SK-MEL-5 (cell line): ENCODE results near the gene UGT1A6. TPM values are rescaled to one million over a fixed set of nuclear protein-coding genes. Genes with fewer than 3 reads are reported as not detected.
"Not testable (repeated sequence)": the region's sequence is repeated elsewhere in the genome, so short reads cannot be mapped to it uniquely, and the experiment has no call there.

Experiments used
- DNase-seq: peaks from one replicate; pipeline ENCODE4 v3.0.0-alpha.2; 2016; ENCODE audit warnings: low read depth, low spot score
- in situ Hi-C: cut with HindIII; loops from 2 replicates; pipeline ENCODE4 v1.10.0; 2016; ENCODE audit warnings: low sequenced_read_pairs, high pct_unique_total_duplicates, low pct_unique_long_range_greater_than_20kb
- total RNA-seq: library from RNA; depleted of rRNA; stranded (reverse); fragments of >200 nt; shearing (Covaris generic); gene quantifications from 2 replicates; pipeline ENCODE4 v1.2.3, GENCODE V29; 2014

Gene UGT1A6
- total RNA-seq, 1 experiment from 2014 or later = not detected

DNA sequence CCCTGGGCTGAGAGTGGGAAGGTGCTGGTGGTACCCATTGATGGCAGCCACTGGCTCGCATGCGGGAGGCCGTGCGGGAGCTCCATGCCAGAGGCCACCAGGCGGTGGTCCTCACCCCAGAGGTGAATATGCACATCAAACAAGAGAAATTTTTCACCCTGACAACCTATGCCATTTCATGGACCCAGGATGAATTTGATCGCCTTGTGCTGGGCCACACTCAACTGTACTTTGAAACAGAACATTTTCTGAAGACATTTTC is 54.5 kb downstream of the UGT1A6 start:
- in situ Hi-C loops = no loop called here

DNA sequence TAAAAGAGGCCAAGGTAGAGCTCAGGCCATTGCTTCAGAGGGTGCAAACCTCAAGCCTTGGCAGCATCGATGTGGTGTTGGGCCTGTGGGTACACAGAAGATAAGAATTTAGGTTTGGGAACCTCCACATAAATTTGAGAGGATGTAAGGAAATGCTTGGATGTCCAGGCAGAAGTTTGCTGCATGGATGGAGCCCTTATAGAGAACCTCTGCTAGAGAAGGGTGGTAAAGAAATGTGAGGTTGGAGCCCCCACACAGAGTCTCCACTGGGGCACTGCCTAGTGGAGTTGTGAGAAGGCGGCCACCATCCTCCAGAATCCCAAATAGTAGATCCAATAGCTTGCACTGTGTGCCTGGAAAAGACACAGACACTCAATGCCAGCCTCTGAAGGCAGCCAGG is 58.0 kb downstream of the UGT1A6 start:
- DNase-seq, in situ Hi-C loops: not testable (repeated sequence)

More for the DNA sequence above, 54.5 kb downstream of the UGT1A6 start:
- no peak for DNase-seq

GRCh38 chr2:233751212-233752009 is 58.7 kb downstream of the UGT1A6 start:
- DNase-seq, in situ Hi-C loops: not testable (repeated sequence)

DNA sequence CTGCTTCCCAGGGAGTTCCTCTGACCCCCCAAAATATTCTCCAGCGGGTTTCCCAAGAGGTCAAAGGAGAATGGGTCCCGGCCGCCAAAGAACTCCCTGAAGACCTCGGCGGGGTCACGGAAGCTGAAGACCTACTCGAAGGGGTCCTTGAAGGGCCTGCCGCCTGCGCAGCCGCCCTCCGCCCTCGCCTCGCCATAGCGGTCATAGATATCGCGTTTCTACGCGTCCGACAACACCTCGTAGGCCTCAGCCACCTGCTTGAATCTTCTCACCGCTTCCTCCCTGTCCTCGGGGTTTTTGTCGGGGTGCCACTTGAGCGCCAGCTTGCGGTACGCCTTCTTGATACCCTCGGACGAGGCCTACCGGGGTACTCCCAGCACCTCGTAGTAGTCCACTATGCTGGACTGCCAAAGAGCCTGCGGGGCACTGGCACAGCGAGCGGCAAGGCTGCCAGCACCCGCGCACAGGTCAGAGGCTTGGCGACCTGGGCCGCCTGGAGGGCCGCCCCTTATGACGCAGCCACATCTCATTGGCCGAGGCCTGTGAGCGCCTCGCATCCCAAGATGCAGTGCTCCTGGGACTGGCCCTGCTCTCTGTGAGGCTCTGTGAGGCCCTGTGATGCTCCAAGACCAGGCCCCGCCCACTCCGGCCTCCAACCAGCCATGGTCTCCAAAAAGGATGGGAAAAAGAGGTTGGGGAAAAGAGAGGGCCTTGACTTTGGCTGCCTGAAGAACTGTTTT is 62.4 kb downstream of the UGT1A6 start:
- DNase-seq = no peak
- in situ Hi-C loops = no loop called here

- in situ Hi-C loops = no loop called here
- DNase-seq = no peak
These were observed 63.9 kb downstream of the UGT1A6 start for GRCh38 chr2:233756429-233757081.

GRCh38 chr2:233758141-233758540 is 65.5 kb downstream of the UGT1A6 start:
- no peak for DNase-seq
- in situ Hi-C loops = no loop called here

DNA sequence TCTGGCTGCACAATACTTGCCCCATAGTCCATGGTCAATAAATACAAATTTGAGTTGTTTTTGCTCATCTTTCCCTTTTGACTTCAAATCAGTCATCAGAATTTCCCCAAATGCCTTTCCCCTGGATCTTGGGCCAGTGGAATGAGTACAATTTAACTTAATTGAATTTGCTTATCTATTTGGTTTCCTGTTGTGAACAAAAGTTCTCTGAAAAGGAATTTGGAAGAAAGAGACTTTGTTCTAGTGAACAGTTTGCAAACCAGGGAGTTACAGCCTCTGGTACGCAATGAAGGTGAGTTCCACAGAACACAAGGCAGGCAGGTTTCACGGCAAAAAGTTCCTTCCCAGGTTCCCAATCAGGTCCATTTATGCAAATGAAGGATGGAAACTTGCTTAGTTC is 66.2 kb downstream of the UGT1A6 start:
- in situ Hi-C loops = no loop called here
- no peak for DNase-seq

- in situ Hi-C loops = no loop called here
- no peak for DNase-seq
These were observed 67.4 kb downstream of the UGT1A6 start, which contains the start of gene UGT1A1 for GRCh38 chr2:233760043-233760442. Gene UGT1A1 (plus strand): TSS chr2:233760270. CDS start chr2:233760288, 18 bp downstream.

DNA sequence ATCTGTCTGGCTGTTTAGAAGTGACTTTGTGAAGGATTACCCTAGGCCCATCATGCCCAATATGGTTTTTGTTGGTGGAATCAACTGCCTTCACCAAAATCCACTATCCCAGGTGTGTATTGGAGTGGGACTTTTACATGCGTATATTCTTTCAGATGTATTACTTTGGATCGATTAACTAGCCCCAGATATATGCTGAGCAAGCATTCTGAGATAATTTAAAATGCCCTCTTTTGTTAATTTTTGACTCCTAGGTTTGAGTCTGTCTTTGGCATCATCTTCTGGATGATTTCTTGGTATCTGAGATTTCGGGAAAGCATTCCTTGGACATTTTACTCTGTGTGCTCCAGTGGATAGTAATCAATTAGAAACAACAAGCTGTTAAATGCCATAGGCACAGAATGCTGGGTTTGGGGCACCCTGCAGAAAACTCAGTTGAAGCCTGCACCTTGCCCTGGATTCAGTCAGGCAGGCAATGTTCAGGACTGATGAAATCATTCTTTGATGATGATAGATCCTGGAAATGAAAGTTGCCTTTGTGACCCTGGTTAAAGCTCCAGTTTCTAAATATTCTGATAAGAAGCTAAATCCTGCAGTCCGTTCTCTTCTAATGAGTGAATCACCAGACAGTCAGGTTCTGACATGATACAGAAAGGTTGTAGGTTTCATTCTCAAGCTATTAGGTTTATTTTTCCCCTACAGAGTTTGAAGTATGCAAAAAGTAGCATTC is 68.5 kb downstream of the UGT1A6 start:
- no peak for DNase-seq
- in situ Hi-C loops = no loop called here

DNA sequence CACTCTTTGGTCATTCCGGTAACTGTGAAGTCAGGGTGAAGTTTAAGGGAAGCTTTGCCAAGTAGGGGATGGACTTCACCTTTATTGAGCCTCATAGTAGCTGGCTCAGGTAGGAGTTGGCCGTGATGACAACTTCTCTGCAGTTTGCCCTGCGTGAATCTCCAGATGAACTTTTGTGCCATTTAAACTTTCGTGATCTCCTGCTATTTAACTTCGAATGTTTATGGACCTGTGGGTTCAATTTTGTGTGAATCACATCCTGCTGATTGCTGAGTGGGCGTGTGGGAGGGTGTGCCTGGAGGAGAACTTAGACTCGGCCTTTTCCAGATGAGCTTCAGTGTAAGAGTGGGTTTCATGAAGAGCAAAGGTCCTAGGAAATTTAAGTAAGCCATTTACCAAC is 71.6 kb downstream of the UGT1A6 start:
- no peak for DNase-seq
- in situ Hi-C loops = no loop called here

DNA sequence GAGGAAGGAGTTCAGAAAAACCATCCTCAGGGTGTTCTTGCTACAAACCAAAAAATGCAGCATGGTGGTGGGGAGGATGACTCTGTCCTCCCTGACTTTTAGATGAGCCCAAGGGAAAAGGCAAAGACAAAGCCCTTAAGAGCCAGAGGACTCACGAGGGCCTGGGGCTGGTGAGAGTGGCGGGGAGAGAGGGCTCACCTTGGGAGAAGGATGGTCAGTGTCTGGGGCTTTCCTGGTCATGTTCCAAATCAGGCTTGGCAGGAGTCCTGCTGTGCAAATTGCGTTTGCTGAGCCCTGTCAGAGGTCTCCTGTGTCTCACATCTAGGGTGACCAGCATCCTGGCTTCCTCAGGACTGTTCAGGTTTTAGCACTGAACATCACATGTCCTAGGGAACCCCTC is 72.1 kb downstream of the UGT1A6 start:
- DNase-seq = no peak
- in situ Hi-C loops = no loop called here

DNA sequence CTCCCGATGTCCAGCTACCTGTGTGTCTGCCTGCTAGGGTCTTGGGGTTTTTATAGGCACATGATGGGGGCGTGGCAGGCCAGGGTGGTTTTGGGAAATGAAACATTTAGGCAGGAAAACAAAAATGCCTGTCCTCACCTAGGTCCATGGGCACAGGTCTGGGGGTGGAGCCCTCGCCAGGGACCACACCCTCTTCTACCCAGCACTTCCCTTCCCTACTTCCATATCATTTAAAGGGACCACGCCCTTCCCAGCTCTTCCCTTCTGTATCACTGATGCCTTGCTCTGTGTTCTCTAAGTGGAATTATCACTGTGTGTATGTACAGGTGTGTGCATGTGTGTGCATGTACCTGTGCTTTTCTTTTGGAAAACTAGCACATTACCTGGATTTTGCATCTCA is 73.7 kb downstream of the UGT1A6 start:
- DNase-seq = no peak
- in situ Hi-C loops = no loop called here

- in situ Hi-C loops = no loop called here
- no peak for DNase-seq
These were observed 75.4 kb downstream of the UGT1A6 start for GRCh38 chr2:233768076-233768475.

DNA sequence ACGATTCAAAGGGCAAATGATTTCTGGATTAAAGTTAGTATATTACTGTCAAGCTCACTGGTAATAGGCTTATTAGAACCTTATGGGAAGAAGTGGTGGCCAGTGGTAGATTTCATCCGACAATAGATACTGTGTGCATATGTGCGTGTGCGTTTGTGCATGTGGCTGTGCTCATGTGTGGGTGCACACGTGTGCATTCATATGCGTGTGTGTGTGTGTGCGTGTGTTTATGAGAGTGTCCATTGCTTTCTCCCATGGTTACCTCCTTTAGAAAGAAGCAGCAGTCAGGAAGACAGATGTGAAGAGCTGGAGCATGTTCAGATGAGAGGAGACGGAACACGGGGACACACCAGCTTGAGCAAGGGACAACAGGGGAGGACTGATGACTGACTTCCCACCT is 76.6 kb downstream of the UGT1A6 start:
- no peak for DNase-seq
- in situ Hi-C loops = no loop called here

DNA sequence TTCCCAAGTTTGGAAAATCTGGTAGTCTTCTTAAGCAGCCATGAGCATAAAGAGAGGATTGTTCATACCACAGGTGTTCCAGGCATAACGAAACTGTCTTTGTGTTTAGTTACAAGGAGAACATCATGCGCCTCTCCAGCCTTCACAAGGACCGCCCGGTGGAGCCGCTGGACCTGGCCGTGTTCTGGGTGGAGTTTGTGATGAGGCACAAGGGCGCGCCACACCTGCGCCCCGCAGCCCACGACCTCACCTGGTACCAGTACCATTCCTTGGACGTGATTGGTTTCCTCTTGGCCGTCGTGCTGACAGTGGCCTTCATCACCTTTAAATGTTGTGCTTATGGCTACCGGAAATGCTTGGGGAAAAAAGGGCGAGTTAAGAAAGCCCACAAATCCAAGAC is 79.5 kb downstream of the UGT1A6 start:
- DNase-seq = no peak

GRCh38 chr2:233772583-233772982 is 79.9 kb downstream of the UGT1A6 start:
- in situ Hi-C loops = no loop called here
- DNase-seq = no peak

More for the DNA sequence above, 79.5 kb downstream of the UGT1A6 start:
- in situ Hi-C loops = no loop called here

- DNase-seq = no peak
- in situ Hi-C loops = no loop called here
These were observed 81.2 kb downstream of the UGT1A6 start for GRCh38 chr2:233773854-233774253.

GRCh38 chr2:233775414-233775813 is 82.7 kb downstream of the UGT1A6 start:
- peak; percentile 14 for DNase-seq
- in situ Hi-C loops = no loop called here
